Endodermal cell (in vitro differentiated cells): ENCODE results near the gene LGALS12. TPM values are rescaled to one million over a fixed set of nuclear protein-coding genes. Genes with fewer than 3 reads are reported as not detected.

Experiments
- DNase-seq: peaks from one replicate; pipeline ENCODE4 v3.0.0-alpha.2; 2017
- H3K27ac ChIP-seq: 2 replicates; pipeline ENCODE4 v1.5.1; 2013; ENCODE audit warnings: mild to moderate bottlenecking, low read depth, low read length, moderate library complexity
- H3K27me3 ChIP-seq: 2 replicates; pipeline ENCODE4 v1.6.1; 2013; ENCODE audit warnings: mild to moderate bottlenecking, low read length, moderate library complexity; ENCODE audit not compliant: insufficient read depth, control insufficient read depth, poor library complexity, severe bottlenecking
- H3K36me3 ChIP-seq: 2 replicates; pipeline ENCODE4 v1.7.0; 2013; ENCODE audit warnings: mild to moderate bottlenecking, low read length, moderate library complexity; ENCODE audit not compliant: control insufficient read depth, insufficient read depth
- H3K4me1 ChIP-seq: one replicate; pipeline ENCODE4 v1.7.0; 2013; ENCODE audit warnings: low read length; ENCODE audit not compliant: control insufficient read depth, insufficient read depth
- H3K4me3 ChIP-seq: 2 replicates; pipeline ENCODE4 v1.5.1; 2013; ENCODE audit warnings: mild to moderate bottlenecking, low read length, moderate library complexity
- H3K9ac ChIP-seq: 2 replicates; pipeline ENCODE4 v1.6.1; 2013; ENCODE audit warnings: mild to moderate bottlenecking, low read length, moderate library complexity; ENCODE audit not compliant: poor library complexity, severe bottlenecking; ENCODE audit errors: extremely low read depth
- H3K9me3 ChIP-seq: 2 replicates; pipeline ENCODE4 v1.6.1; 2013; ENCODE audit warnings: mild to moderate bottlenecking, low read length, moderate library complexity; ENCODE audit not compliant: control insufficient read depth
- H3K27ac Mint-ChIP-seq: 2 replicates; pipeline ENCODE4 v1.8.0; 2020; ENCODE audit warnings: mixed read lengths
- H3K27me3 Mint-ChIP-seq: 2 replicates; pipeline ENCODE4 v1.8.0; 2021; ENCODE audit warnings: mild to moderate bottlenecking, mixed read lengths; ENCODE audit not compliant: insufficient read depth
- H3K36me3 Mint-ChIP-seq: 2 replicates; pipeline ENCODE4 v1.8.0; 2020; ENCODE audit warnings: low read depth, mixed read lengths
- H3K4me1 Mint-ChIP-seq: 2 replicates; pipeline ENCODE4 v1.8.0; 2020; ENCODE audit warnings: mixed read lengths
- H3K4me3 Mint-ChIP-seq: 2 replicates; pipeline ENCODE4 v1.8.0; 2020; ENCODE audit warnings: mild to moderate bottlenecking, moderate library complexity, mixed read lengths
- H3K9me3 Mint-ChIP-seq: 2 replicates; pipeline ENCODE4 v1.8.0; 2020; ENCODE audit warnings: mild to moderate bottlenecking, mixed read lengths
- CTCF ChIP-seq: fragments of 200-600 bp; sonication (generic); conservative IDR thresholded peaks from 2 replicates; pipeline ENCODE4 v1.5.0; 2021; ENCODE audit warnings: antibody characterized with exemption, mild to moderate bottlenecking
- WGBS, 2 experiments: methylation state at CpG; one replicate each; pipeline versions ENCODE4 v1.1.5 to v1.1.7; 2013; ENCODE audit warnings: missing lambda C conversion rate in 2 of 2, mixed read lengths in 1 of 2; ENCODE audit not compliant: insufficient coverage in 1 of 2, insufficient read length in 1 of 2; 5-methylcytosine and 5-hydroxymethylcytosine counted together
- total RNA-seq, 2 donors: library from RNA; stranded (reverse); fragmentation: NEBNext Ultra II Directional in 1 of 2; extraction: Animal tissue kit (Norgen Biotek cat#: 25700) in 1 of 2; gene quantifications; 2 replicates in 1 of 2; 3 replicates in 1 of 2; pipeline ENCODE4 v1.2.1, GENCODE V29; 2021

LGALS12 gene
- total RNA-seq, 2 donors from 2014 or later, result 6.7 to 15.9 TPM

GRCh38 chr11:63554877-63555223 lies 49.0 kb downstream of the LGALS12 start:
- H3K4me1 Mint-ChIP-seq, result peaks cover 22% of the 10 kb centered on the region
- H3K4me3 ChIP-seq, result no peak overlapping the region
- peak overlapping the region; percentile 38 for H3K27ac ChIP-seq
- no peaks in the 10 kb centered on the region for H3K4me1 ChIP-seq
- peaks cover 4% of the 10 kb centered on the region for H3K9me3 Mint-ChIP-seq
- 36 to 83% methylated on average over 2 to 4 of the region's 4 CpGs for WGBS, 2 experiments
- no peak overlapping the region for H3K4me3 Mint-ChIP-seq
- H3K36me3 Mint-ChIP-seq, result no peaks in the 10 kb centered on the region
- no peaks in the 10 kb centered on the region for H3K36me3 ChIP-seq
- DNase-seq, result no peak
- H3K27me3 Mint-ChIP-seq, result no peaks in the 10 kb centered on the region
- H3K9me3 ChIP-seq, result no peaks in the 10 kb centered on the region
- no peak overlapping the region for H3K27ac Mint-ChIP-seq
- no peaks in the 10 kb centered on the region for H3K27me3 ChIP-seq
- TF ChIP-seq CTCF, result no peak
- H3K9ac ChIP-seq, result no peak overlapping the region

GRCh38 chr11:63556404-63557013 lies 50.6 kb downstream of the LGALS12 start:
- H3K4me3 Mint-ChIP-seq, result no peak overlapping the region
- H3K4me3 ChIP-seq, result no peak overlapping the region
- no peaks in the 10 kb centered on the region for H3K9me3 ChIP-seq
- 69 to 81% methylated on average over 6 to 7 of the region's 7 CpGs for WGBS, 2 experiments
- H3K36me3 Mint-ChIP-seq, result no peaks in the 10 kb centered on the region
- no peaks in the 10 kb centered on the region for H3K27me3 Mint-ChIP-seq
- no peaks in the 10 kb centered on the region for H3K9me3 Mint-ChIP-seq
- no peaks in the 10 kb centered on the region for H3K4me1 ChIP-seq
- H3K27me3 ChIP-seq, result no peaks in the 10 kb centered on the region
- H3K36me3 ChIP-seq, result no peaks in the 10 kb centered on the region
- no peak overlapping the region for H3K9ac ChIP-seq
- H3K4me1 Mint-ChIP-seq, result peaks cover 22% of the 10 kb centered on the region
- DNase-seq, result no peak
- H3K27ac ChIP-seq, result no peak overlapping the region
- H3K27ac Mint-ChIP-seq, result no peak overlapping the region
- TF ChIP-seq CTCF, result no peak

- H3K27me3 Mint-ChIP-seq, result no peaks in the 10 kb centered on the region
- no peaks in the 10 kb centered on the region for H3K9me3 ChIP-seq
- H3K36me3 Mint-ChIP-seq, result no peaks in the 10 kb centered on the region
- 92 to 96% methylated on average over 6 to 7 of the region's 7 CpGs for WGBS, 2 experiments
- H3K27me3 ChIP-seq, result no peaks in the 10 kb centered on the region
- H3K9me3 Mint-ChIP-seq, result no peaks in the 10 kb centered on the region
- H3K36me3 ChIP-seq, result no peaks in the 10 kb centered on the region
- H3K4me1 Mint-ChIP-seq, result peaks cover 22% of the 10 kb centered on the region
- H3K27ac ChIP-seq, result no peak overlapping the region
- H3K27ac Mint-ChIP-seq, result no peak overlapping the region
- no peak overlapping the region for H3K4me3 ChIP-seq
- DNase-seq, result no peak
- no peak overlapping the region for H3K9ac ChIP-seq
- no peak overlapping the region for H3K4me3 Mint-ChIP-seq
- no peak for TF ChIP-seq CTCF
- no peaks in the 10 kb centered on the region for H3K4me1 ChIP-seq
Measured at GRCh38 chr11:63557570-63557969, 51.7 kb downstream of the LGALS12 start.
